HEK293 (cell line): ENCODE data around the gene HS3ST4.

Experiments
- CTCF ChIP-seq: fragments of 450-650 bp; formaldehyde crosslinking; IDR thresholded peaks from 2 replicates; pipeline ENCODE4 v1.5.1; 2016; ENCODE audit warnings: missing biosample characterization, missing genetic modification characterization
- IKZF3 ChIP-seq: fragments of 450-650 bp; IDR thresholded peaks from 2 replicates; pipeline ENCODE4 v1.5.0; 2018; ENCODE audit warnings: missing biosample characterization, mild to moderate bottlenecking, missing genetic modification characterization, moderate library complexity
- MYNN ChIP-seq: fragments of 450-650 bp; formaldehyde crosslinking; IDR thresholded peaks from 2 replicates; pipeline ENCODE4 v1.5.1; 2016; ENCODE audit warnings: missing biosample characterization, missing genetic modification characterization, borderline replicate concordance
- OVOL3 ChIP-seq: fragments of 450-650 bp; formaldehyde crosslinking; IDR thresholded peaks from 2 replicates; pipeline ENCODE4 v1.5.1; 2016; ENCODE audit warnings: missing biosample characterization, missing genetic modification characterization
- PBX3 ChIP-seq: sonication (generic); formaldehyde crosslinking; IDR thresholded peaks from 2 replicates; pipeline ENCODE4 v1.8.1; 2022; ENCODE audit warnings: mild to moderate bottlenecking, moderate library complexity, missing genetic modification reagents
- REST ChIP-seq: fragments of 450-650 bp; formaldehyde crosslinking; IDR thresholded peaks from 2 replicates; pipeline ENCODE4 v1.5.1; 2016; ENCODE audit warnings: missing biosample characterization, missing genetic modification characterization
- ZFP41 ChIP-seq: fragments of 450-650 bp; formaldehyde crosslinking; IDR thresholded peaks from 2 replicates; pipeline ENCODE4 v1.5.1; 2016; ENCODE audit warnings: missing biosample characterization, missing genetic modification characterization, borderline replicate concordance
- ZNF416 ChIP-seq: fragments of 450-650 bp; formaldehyde crosslinking; IDR thresholded peaks from 2 replicates; pipeline ENCODE4 v1.5.1; 2016; ENCODE audit warnings: missing biosample characterization, missing genetic modification characterization
- ZNF561 ChIP-seq: fragments of 450-650 bp; IDR thresholded peaks from 2 replicates; pipeline ENCODE4 v1.5.1; 2018; ENCODE audit warnings: missing biosample characterization, missing genetic modification characterization, borderline replicate concordance
- ZNF600 ChIP-seq: fragments of 450-650 bp; formaldehyde crosslinking; IDR thresholded peaks from 2 replicates; pipeline ENCODE4 v1.5.1; 2016; ENCODE audit warnings: missing biosample characterization, missing genetic modification characterization
- ZNF664 ChIP-seq: fragments of 450-650 bp; formaldehyde crosslinking; IDR thresholded peaks from 2 replicates; pipeline ENCODE4 v1.5.1; 2016; ENCODE audit warnings: missing biosample characterization, missing genetic modification characterization

GRCh38 chr16:25771812-25772568 is 80.2 kb downstream of the HS3ST4 start:
- TF ChIP-seq CTCF (tag by site-specific recombination) (no peak), ZNF600 (tag by site-specific recombination) (no peak), ZFP41 (tag by site-specific recombination) (no peak), IKZF3 (tag by site-specific recombination) (no peak), ZNF561 (tag by site-specific recombination) (no peak), OVOL3 (no peak), ZNF664 (tag by site-specific recombination) (no peak), ZNF416 (tag by site-specific recombination) (no peak), MYNN (tag by site-specific recombination) (no peak), PBX3 (CRISPR knock-in tag) (no peak), REST (tag by site-specific recombination) (no peak)
